ENCODE data around the gene MUC6.

Gene MUC6

GRCh38 chr11:1009991-1010390, 26.5 kb downstream of the MUC6 start:
- DNase-seq (ENCODE audit: low read depth in 1 of 2, low spot score in 1 of 2) = no peak

GRCh38 chr11:1009371-1009770, 27.1 kb downstream of the MUC6 start:
- DNase-seq (ENCODE audit: low read depth in 1 of 2, low spot score in 1 of 2) = no peak

GRCh38 chr11:1008803-1009145, 27.7 kb downstream of the MUC6 start:
- DNase-seq (ENCODE audit: low read depth in 1 of 2, low spot score in 1 of 2) = no peak

GRCh38 chr11:1008001-1008802, 28.3 kb downstream of the MUC6 start:
- DNase-seq (ENCODE audit: low read depth in 1 of 2, low spot score in 1 of 2) = no peak

GRCh38 chr11:1007279-1007678, 29.2 kb downstream of the MUC6 start:
- DNase-seq (ENCODE audit: low read depth in 1 of 2, low spot score in 1 of 2) = no peak

- DNase-seq (ENCODE audit: low read depth in 1 of 2, low spot score in 1 of 2) = no peak
These were observed 29.8 kb downstream of the MUC6 start for GRCh38 chr11:1006762-1007161.

GRCh38 chr11:1005928-1006327, 30.6 kb downstream of the MUC6 start:
- no peak for DNase-seq (ENCODE audit: low read depth in 1 of 2, low spot score in 1 of 2)

- no peak for DNase-seq (ENCODE audit: low read depth in 1 of 2, low spot score in 1 of 2)
These were observed 33.4 kb downstream of the MUC6 start for GRCh38 chr11:1003159-1003558.

GRCh38 chr11:1002406-1002984, 34.0 kb downstream of the MUC6 start:
- no peak for DNase-seq (ENCODE audit: low read depth in 1 of 2, low spot score in 1 of 2)

GRCh38 chr11:1001617-1002405, 34.7 kb downstream of the MUC6 start:
- DNase-seq (ENCODE audit: low read depth in 1 of 2, low spot score in 1 of 2) = no peak

GRCh38 chr11:1000357-1001278, 35.9 kb downstream of the MUC6 start:
- no peak for DNase-seq (ENCODE audit: low read depth in 1 of 2, low spot score in 1 of 2)

GRCh38 chr11:999009-999408, 37.5 kb downstream of the MUC6 start:
- DNase-seq (ENCODE audit: low read depth in 1 of 2, low spot score in 1 of 2) = no peak

GRCh38 chr11:997907-998306, 38.6 kb downstream of the MUC6 start:
- DNase-seq (ENCODE audit: low read depth in 1 of 2, low spot score in 1 of 2) = no peak

GRCh38 chr11:996681-997080, 39.8 kb downstream of the MUC6 start:
- DNase-seq (ENCODE audit: low read depth in 1 of 2, low spot score in 1 of 2) = no peak

GRCh38 chr11:995752-996420, 40.6 kb downstream of the MUC6 start:
- DNase-seq (ENCODE audit: low read depth in 1 of 2, low spot score in 1 of 2) = no peak

GRCh38 chr11:995044-995751, 41.3 kb downstream of the MUC6 start:
- no peak for DNase-seq (ENCODE audit: low read depth in 1 of 2, low spot score in 1 of 2)

- no peak for DNase-seq (ENCODE audit: low read depth in 1 of 2, low spot score in 1 of 2)
These were observed 42.8 kb downstream of the MUC6 start for GRCh38 chr11:993632-994167.

- DNase-seq (ENCODE audit: low read depth in 1 of 2, low spot score in 1 of 2) = no peak
These were observed 43.9 kb downstream of the MUC6 start for GRCh38 chr11:992577-992976.

GRCh38 chr11:991711-992307, 44.7 kb downstream of the MUC6 start:
- DNase-seq (ENCODE audit: low read depth in 1 of 2, low spot score in 1 of 2) = no peak

Measured in stimulated activated CD4-positive, alpha-beta T cell treated with anti-CD3 and anti-CD28 coated beads, Interleukin-15, amount 100 ng/mL, for 1 hour (primary cell).